Measurements from ENCODE around the gene PDCD1.

GRCh38 chr2:241842620-241843211 lies 16.0 kb downstream of the PDCD1 start:
- TF ChIP-seq FOXP2 (optimal IDR thresholded peaks at IDR 0.05; ENCODE audit: borderline replicate concordance, extremely low read depth, extremely low read length, insufficient read depth) (no peak), TAF1 (IDR thresholded peaks at IDR 0.05; ENCODE audit: borderline replicate concordance, insufficient read depth, low read length) (no peak), SIN3A (IDR thresholded peaks at IDR 0.05; ENCODE audit: borderline replicate concordance, insufficient read depth, low read length) (no peak)

All from PFSK-1 (cell line).